Fibroblast of peridontal ligament (primary cell): Measurements from ENCODE around the gene RGMA.
A peak's percentile ranks its signal among the peaks of the same experiment; 100 is the strongest.
"Not testable (repeated sequence)": the region's sequence is repeated elsewhere in the genome, so short reads cannot be mapped to it uniquely, and the experiment has no call there.

Source experiments
- DNase-seq: peaks from one replicate; pipeline ENCODE4 v3.0.0-alpha.2; 2010; ENCODE audit errors: extremely low read depth

The RGMA gene

DNA sequence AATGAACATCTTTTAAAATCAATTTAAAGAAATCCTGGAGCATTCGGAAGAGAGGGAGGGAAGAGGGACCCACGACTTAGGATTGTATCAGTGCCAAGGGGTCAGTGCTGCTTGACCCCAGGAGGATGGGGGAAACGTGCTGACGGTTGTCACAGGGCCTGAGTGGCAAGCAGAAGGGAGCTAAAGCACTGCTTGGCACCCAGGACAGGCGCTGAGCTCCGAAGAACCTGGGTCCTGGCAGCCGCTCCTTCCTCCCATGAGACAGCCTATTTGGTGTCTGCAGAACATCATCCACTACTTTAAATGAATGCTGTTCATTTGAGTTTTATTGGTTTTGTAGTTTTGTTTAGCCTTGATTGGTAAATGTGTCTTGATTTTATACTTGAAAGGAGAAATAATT lies 54.5 kb downstream of the RGMA start:
- no peak for DNase-seq

DNA sequence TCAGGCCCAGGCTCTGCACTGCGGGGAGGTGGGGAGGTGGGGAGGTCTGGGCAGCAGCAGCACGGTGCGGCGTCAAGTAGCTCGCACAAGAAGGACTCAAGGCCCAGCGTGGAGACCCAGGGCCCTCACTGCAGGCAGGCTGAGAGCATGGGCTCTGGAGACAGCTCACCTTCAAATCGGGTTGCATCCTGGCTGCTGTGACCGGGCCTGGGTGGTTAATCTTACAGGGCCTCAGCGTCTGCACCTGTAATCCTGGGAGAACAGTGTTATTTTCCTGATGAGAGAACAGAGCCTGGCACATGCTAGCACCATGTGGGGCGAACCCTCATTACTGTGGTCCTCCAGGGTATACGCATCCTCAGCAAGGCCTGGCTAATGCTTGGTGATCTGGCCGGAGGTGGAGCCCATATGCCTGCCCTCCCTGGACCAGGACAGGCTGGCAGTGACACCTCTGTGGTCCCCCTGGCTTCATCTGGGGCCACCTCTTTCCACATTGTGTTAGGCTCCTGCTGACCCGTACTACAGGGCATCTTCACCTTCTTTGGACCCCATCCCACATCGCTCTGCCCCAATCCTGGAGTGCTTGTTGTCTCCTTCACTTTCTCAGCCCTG lies 55.5 kb downstream of the RGMA start:
- DNase-seq = no peak

DNA sequence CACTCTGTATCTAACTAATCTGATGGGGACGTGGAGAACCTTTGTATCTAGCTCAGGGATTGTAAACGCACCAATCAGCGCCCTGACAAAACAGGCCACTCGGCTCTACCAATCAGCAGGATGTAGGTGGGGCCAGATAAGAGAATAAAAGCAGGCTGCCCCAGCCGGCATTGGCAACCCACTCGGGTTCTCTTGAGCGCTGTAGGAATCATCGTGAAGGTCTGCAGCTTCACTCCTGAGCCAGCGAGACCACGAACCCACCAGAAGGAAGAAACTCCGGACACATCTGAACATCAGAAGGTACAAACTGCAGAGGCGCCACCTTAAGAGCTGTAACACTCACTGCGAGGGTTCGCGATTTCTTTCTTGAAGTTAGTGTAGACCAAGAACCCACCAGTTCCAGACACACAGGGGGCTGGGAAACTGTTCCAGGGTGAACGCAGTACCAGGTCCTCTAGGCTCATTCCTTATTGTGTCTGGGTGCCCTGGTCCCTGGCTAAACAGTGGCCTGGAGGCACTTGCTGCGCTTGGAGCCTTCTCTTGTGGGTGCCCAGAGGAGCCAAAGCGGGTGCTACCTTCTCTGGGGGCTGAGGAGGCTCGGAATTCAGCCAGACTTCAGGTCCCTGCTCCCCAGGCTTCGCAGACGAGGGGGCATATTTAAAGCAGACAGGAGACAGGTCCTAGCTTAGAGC lies 56.4 kb downstream of the RGMA start:
- DNase-seq = not testable (repeated sequence)

DNA sequence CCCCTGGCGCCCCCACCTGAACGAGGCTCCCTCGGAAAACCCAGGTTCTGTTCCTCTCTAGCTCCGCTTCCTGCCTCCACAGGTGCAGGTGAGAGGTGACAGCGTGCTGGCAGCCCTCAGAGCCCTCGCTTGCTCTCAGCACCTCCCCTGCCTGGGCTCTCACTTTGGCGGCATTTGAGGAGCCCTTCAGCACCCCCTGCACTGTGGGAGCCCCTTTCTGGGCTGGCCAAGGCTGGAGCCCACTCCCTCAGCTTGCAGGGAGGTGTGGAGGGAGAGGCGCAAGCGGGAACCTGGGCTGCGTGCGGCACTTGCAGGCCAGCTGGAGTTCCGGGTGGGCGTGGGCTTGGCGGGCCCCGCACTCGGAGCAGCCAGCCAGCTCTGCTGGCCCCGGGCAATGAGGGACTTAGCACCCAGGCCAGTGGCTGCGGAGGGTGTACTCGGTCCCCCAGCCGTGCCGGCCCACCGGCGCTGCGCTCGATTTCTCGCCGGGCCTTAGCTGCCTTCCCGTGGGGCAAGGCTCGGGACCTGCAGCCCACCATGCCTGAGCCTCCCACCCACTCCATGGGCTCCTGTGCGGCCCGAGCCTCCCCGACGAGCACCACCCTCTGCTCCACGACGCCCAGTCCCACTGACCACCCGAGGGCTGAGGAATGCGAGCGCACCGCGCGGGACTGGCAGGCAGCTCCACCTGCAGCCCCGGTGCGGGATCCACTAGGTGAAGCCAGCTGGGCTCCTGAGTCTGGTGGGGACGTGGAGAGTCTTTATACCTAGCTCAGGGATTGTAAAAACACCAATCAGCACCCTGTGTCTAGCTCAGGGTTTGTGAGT lies 57.2 kb downstream of the RGMA start:
- DNase-seq = not testable (repeated sequence)

DNA sequence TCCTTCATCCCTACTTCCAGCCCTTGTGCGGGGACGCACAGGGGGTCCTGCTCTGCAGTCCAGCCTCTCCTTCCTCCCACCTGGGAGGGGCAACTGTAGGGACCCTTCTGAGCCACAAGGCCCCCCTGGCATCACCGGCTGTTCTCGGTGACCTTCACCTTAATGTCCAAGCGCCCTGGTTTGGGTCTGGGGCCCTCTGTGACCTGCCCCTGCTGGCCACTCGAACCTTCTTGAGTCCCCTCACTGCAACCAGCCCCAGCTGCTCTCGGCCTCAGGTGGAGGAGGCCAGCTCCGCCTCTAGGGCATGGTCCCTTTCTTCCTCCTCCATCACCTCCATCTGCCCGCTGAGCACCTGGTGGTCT lies 57.9 kb downstream of the RGMA start:
- no peak for DNase-seq

DNA sequence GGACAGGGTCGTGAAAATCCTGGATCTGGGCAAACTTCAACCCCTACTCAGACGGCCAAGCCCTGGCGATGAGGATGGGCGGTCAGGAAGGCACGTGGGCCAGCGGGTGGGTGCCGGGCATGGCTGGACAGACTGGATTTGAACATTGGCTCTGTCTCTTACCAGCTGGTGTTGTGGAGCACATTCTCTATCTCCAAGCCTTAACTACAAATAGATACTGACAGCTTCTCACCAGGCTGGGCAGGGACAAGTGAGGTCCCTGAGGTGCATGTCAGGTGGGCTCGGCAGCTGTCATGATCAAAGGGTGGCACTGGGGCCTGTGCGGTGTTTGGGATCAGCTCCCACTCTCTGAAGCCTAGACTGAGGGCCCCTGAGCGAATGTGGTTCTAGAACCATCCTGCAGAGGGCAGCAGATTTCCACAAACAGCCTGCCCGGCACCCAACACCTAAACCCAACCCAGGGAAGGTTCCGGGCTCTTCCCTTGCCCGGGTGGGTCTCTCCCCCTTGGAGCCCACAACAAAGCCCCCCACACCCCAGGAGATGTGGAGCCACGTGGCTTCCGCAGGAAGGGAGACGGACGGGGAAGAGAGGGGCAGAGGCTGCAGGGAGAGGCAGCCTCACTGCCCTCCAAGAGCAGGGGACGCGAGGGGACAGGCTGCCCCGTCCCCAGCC lies 58.4 kb downstream of the RGMA start:
- peak; percentile 70 for DNase-seq

DNA sequence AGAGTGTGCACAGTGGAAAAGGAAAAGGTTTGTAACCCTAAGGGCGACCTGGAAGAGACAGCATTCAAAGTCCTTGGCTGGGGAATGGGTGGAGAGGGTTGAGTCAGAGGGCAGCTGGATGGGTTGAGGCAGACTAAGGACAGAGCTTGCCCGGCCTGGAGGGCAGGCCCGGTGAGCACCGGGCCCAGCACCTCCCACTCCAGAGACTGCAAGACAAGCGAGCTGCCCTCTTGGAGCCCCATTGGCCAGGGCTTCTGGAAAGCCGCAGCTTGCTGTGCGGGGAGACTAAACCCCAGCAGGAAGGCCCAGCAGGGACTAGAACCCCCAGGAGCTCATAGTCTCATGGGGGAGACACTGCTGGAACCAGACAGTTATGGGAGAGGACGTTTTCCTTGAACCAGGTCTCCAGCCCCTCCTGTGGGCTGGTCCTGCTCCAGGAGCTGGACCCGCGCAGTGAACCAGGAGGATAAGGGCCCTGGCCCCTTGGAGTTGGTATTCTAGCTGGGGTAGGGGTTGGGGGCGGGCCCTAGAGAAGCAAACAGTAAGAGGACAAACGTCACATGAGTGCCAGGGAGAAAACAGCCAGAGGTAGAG lies 59.1 kb downstream of the RGMA start:
- DNase-seq = peak; percentile 34

DNA sequence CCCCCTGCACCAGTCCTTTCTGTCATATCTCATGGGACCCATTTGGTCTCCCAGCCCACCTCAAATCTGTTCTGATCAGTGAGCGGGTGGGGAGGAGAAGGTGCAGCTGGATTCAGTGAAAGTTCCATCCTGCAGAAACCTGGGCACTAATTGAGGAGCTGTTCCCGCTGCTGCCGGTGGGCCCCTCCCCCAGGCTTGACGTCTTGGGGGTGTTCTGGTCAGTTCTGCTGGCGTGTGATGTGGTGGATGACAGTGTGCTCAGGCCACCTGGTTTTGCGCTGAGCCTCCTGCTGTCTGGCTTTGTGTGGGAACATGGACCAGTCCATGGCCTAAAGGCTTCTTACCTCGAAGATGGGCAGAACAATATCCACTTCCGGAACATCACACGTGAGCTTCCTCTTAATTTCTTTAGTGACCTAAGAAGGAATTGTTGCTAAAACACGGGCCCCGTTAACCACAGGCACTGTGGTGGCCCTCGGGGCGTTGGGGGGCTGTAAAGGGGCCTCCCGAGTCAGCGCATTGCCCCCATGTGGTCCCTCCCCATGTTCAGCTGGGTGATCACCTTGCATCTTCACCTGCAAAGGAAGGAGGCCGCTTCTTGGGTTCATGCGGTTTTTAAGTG lies 59.7 kb downstream of the RGMA start:
- DNase-seq = peak; percentile 37

DNA sequence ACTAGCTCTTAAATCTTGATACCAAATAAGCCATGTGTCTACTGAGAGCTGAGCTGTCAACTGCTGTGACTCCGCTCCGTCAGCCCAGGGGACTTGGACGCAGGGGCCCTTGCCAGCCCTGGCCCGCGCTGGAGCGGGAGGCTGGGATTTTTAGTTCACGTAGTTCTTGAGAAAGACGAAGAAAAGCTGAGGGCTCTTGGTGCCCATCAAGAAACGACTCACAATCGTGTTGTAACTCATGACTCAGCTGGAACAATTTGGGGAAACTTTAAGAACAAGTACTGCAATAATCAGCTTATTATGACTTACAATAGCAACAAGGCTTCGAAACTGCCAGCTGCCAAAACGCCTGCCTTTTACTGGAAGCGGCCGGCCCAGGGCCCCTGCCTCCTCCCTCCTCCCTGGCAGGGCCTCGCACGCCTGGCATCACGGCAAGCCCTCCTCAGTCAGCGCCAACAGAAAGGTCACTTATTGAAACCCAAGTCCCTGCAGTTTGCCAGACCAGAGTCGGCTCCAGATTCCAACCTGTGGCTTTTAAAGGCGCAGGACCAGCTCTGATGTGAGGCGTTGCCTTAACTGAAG lies 60.3 kb downstream of the RGMA start:
- peak; percentile 99 for DNase-seq

DNA sequence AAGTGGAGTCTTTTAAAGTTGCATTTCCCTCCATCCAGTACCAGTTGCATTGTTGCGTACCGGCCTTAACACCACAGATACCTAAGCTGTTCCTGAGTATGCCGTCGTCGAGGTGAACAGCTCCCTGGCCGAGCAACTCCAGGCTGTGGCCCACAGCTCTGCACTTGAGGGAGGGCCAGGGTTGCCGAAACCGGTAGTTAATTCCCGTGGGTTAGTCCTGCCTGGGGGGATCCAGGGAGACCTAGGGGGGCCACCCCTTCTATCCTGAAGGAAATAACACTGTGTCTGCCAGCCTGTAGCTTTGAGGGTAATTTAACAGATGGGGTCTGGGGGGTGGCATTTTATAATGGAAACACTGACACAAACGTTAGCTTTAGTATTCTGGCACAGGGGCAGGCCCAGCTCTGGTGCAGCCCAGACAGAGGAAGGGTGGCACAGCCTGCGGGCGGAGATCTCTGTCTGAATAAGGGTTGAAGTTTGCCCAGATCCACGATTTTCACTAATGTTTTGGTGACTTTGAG lies 60.8 kb downstream of the RGMA start:
- DNase-seq = no peak

DNA sequence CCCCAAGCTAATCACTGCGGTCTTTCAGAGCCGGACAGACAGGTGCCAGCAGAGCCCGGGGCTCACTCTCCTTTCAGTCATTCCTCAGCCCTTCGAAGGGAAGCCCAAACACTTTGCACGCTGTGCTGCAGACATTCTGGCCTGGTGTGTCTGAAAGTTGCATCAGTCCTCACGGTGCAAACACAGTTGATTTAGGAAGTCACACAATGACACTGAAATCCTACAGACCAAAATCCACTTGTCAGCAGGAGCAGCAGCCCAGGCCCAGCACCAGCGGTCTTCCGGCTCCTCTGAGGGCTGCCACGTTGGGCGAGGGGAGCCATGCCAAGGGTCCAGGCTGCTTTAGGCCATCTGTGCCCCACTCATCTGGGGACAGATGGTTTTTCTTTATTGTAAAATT lies 61.6 kb downstream of the RGMA start:
- peak; percentile 33 for DNase-seq

DNA sequence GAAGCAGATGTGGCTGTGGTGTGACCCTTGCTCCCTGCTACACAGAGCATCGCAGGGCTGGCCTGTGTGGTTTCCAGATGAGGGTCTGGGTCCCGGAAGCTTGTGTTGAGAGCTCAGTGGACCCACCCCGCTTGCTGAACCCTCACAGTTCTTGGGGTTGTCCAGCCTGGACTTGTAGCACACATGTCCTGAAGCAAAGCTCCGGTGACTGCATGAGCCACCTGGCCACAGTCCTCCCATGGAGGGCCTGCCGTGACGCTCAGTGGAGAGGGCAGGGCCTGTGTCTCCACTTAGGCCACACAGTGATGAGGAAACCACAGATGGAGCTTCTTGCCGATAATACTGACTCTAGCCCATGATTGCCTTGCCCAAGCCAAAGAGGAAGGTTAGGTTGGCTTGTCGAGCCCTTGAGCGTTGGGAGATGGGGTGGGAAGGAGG lies 62.6 kb downstream of the RGMA start:
- no peak for DNase-seq

DNA sequence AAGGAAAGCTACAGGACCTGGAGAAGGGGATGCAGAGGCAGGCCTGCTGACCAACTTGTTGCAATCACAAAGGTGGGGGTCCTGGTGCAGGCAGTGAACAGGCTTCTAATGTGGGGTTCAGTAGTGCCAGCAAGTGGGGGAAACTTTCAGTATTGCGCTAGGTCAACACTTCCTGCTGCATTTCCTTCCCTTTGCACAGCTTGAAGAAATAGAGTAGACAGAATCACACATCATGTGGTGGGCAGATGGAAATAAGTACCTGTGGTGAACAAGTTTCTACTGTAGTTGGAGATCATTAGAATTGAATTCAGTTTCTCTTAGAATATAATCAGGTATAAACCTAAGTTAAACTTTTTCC lies 63.4 kb downstream of the RGMA start:
- no peak for DNase-seq

DNA sequence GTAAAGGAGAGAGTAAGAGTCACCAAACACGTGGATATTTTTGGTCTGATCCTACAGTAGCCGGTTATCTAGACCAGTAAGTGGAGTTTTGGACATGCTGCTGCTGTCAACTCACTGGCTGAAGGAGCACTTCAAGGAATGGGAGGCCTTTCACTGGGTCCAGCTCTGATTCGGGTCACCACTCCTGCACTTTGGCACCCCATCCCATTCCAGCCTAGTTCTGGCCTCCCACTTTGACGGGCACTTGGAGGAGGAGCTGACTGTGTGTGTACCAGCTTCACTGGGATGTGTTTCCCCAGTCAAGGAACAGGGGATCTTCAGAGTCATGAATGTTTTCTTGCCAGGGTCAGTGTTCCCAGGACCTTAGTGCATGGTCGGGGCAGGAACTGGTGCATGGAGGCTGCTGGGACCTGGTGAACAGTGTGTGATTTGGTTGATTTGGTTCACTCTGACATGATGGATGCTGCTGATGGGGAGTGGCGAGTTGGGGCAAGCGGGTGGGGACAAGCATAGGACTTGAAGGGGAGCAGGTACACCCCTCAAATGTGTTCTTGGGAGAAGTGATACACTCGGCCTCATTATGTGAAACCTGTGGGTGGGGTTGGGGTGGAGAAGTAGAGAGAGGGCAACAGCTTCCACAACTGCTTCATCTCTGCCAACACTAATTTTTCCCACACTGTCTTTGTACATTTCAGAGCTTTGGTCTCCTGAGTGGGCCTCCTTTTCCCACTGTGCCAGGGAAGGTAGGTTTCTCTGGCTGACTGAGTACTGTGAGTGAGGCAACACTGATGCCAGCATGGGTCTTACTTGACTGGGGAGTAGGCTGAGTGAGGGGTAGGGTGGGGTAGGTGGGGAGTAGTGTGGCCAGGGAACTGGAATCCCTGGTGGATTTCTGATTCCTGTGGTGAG lies 64.0 kb downstream of the RGMA start:
- no peak for DNase-seq

DNA sequence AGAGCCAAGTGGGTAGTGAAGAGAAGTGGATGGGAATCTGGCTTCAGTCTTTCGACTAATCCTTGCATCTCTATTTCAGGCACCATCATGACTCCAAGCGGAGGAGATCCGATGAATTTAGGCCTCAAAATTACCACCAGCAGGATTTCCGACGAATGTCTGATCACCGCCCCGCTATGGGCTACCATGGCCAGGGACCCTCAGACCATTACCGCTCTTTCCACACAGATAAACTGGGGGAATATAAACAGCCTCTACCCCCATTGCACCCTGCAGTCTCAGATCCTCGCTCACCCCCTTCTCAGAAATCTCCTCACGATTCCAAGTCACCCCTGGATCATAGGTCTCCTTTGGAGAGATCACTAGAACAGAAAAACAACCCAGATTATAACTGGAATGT lies 64.7 kb downstream of the RGMA start:
- DNase-seq = no peak

DNA sequence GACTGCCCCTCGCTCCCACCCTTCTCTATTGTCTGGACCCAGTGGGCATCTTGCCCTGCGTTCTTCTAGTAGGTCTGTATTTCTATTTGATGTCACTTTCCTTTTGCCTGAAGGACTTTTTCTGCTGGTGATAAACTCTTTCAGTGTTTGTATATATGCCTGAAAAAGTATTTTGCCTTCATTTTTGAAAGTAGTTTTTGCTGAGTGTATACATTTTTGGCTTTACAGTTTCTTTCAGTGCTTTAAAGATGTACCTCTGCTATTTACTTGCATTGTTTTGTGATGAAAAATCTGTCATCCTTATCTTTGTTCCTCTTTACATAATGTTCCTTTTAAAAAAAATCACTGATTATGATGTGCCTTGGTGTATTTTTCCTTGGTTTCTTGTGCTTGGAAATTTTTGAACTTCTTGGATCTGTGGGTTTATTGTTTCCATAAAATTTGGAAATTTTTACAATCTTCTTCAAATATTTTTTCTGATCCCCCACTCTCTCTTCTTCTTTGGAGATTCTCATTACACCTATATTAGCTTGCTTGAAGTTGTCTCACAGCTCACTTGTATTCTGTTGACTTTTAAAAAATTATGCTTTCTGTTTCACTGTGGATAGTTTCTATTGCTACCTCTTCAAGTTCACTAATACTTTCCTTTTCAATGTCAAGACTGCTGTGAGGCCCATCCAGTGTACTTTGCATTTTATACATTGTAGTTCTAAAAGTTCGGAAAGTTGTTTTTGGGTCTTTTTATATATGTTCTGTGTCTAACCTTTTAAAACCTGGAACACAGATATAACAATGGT lies 67.8 kb downstream of the RGMA start:
- DNase-seq = no peak

DNA sequence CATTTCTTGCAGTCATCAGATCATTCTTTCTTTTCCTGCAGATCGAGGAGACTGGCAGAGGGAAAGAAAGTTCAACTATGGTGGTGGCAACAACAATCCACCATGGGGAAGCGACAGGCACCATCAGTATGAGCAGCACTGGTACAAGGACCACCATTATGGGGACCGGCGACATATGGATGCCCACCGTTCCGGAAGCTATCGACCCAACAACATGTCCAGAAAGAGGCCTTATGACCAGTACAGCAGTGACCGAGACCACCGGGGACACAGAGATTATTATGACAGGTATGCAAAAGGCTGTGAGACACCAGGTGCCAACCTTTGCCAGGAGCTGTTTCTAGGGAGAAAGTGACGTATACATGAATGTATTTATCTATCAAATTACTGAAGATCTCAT lies 69.0 kb downstream of the RGMA start:
- DNase-seq = no peak

DNA sequence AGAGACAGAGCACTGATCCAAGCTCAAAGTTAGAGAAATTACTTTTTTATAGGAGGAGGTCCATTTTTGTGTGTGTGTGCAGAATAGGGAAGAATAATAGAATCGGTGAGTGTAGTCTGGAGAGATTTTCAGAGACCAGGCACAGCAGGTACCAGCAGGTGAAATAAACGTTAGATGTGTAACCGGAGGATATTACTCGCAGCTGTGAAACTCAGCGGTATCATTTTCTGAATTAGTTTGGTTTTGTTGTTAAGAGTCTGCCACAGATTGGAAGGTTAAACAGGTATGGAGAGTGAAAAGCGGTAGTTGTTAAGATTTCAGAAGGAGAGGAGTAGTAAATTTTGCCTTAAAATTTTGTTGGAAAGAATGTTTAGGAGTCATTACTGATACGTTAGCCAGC lies 69.9 kb downstream of the RGMA start:
- DNase-seq = no peak

DNA sequence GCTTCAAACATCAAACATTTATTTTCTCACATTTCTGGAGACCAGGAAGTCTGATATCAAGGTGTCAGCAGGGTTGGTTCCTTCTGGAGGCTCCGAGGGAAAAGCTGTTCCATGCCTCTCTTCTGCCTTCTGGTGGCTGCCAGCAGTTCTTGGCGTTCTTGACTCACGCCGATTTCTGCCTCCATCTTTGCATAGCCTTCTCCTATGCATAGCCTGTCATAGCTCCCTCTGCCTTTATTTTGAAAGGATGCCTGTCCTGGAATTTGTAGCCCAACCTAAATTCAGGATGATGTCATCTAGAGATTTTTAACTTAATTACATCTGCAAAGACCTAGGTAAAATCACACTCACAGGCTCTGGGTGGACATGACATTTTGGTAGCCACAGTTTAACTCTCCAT lies 70.4 kb downstream of the RGMA start:
- DNase-seq = no peak
